ENCODE data around the gene PID1. TPM values are rescaled to one million over a fixed set of nuclear protein-coding genes. Genes with fewer than 3 reads are reported as not detected.

PID1 gene
- total RNA-seq, 1 donor from 2014 or later: 1.4 TPM

GRCh38 chr2:229230256-229230655 lies 40.8 kb downstream of the PID1 start:
- H3K27ac ChIP-seq: no peak overlapping the region
- Mint-ChIP-seq H3K27ac (no peak overlapping the region), H3K27me3 (ENCODE audit: insufficient read depth, low read depth) (no peaks in the 10 kb centered on the region), H3K4me1 (no peaks in the 10 kb centered on the region), H3K36me3 (no peaks in the 10 kb centered on the region), H3K4me3 (no peak overlapping the region), H3K9me3 (no peaks in the 10 kb centered on the region)
- H3F3A ChIP-seq (ENCODE audit: low read depth): no peaks in the 10 kb centered on the region
- H3K4me1 ChIP-seq: no peaks in the 10 kb centered on the region
- no peak overlapping the region for H3K4me3 ChIP-seq
- H4K20me1 ChIP-seq (ENCODE audit: low read depth): no peaks in the 10 kb centered on the region
- no peak overlapping the region for H3K4me2 ChIP-seq
- no peaks in the 10 kb centered on the region for H3K27me3 ChIP-seq
- TF ChIP-seq EZH2 (IDR thresholded peaks at IDR 0.05) (no peak), CTCF (IDR thresholded peaks at IDR 0.05) (no peak), EZH2phosphoT487 (IDR thresholded peaks at IDR 0.05) (no peak)
- no peak overlapping the region for H2AFZ ChIP-seq (replicated peaks)
- no peaks in the 10 kb centered on the region for H3K79me2 ChIP-seq (ENCODE audit: low read depth)
- no peaks in the 10 kb centered on the region for H3K9me3 ChIP-seq (ENCODE audit: low read depth)
- H3K9ac ChIP-seq: no peak overlapping the region
- H3K36me3 ChIP-seq: no peaks in the 10 kb centered on the region
- DNase-seq (ENCODE audit: low spot score): no peak

GRCh38 chr2:229226382-229226781 lies 44.7 kb downstream of the PID1 start:
- Histone ChIP-seq H4K20me1 (ENCODE audit: low read depth) (no peaks in the 10 kb centered on the region), H3K4me1 (no peaks in the 10 kb centered on the region), H3K9me3 (ENCODE audit: low read depth) (no peaks in the 10 kb centered on the region), H3K36me3 (no peaks in the 10 kb centered on the region), H3K79me2 (ENCODE audit: low read depth) (no peaks in the 10 kb centered on the region), H3K27me3 (no peaks in the 10 kb centered on the region), H2AFZ (replicated peaks) (no peak overlapping the region), H3K9ac (no peak overlapping the region), H3K4me3 (no peak overlapping the region), H3K27ac (no peak overlapping the region), H3F3A (ENCODE audit: low read depth) (no peaks in the 10 kb centered on the region), H3K4me2 (no peak overlapping the region)
- Mint-ChIP-seq H3K36me3 (no peaks in the 10 kb centered on the region), H3K4me3 (no peak overlapping the region), H3K27me3 (ENCODE audit: insufficient read depth, low read depth) (peaks cover 2% of the 10 kb centered on the region), H3K27ac (no peak overlapping the region), H3K9me3 (no peaks in the 10 kb centered on the region), H3K4me1 (no peaks in the 10 kb centered on the region)
- no peak for TF ChIP-seq EZH2 (IDR thresholded peaks at IDR 0.05)
- TF ChIP-seq CTCF (IDR thresholded peaks at IDR 0.05): no peak
- TF ChIP-seq EZH2phosphoT487 (IDR thresholded peaks at IDR 0.05): no peak
- no peak for DNase-seq (ENCODE audit: low spot score)

- no peak overlapping the region for H3K9ac ChIP-seq
- H3K36me3 Mint-ChIP-seq: no peaks in the 10 kb centered on the region
- no peaks in the 10 kb centered on the region for H3K79me2 ChIP-seq (ENCODE audit: low read depth)
- no peaks in the 10 kb centered on the region for H3K9me3 Mint-ChIP-seq
- no peaks in the 10 kb centered on the region for H3K9me3 ChIP-seq (ENCODE audit: low read depth)
- H2AFZ ChIP-seq (replicated peaks): no peak overlapping the region
- no peaks in the 10 kb centered on the region for H3K36me3 ChIP-seq
- no peaks in the 10 kb centered on the region for H4K20me1 ChIP-seq (ENCODE audit: low read depth)
- H3K4me1 Mint-ChIP-seq: no peaks in the 10 kb centered on the region
- H3K27ac Mint-ChIP-seq: no peak overlapping the region
- no peak overlapping the region for H3K4me2 ChIP-seq
- H3K27me3 Mint-ChIP-seq (ENCODE audit: insufficient read depth, low read depth): peaks cover 3% of the 10 kb centered on the region
- DNase-seq (ENCODE audit: low spot score): no peak
- H3K27ac ChIP-seq: no peak overlapping the region
- H3K4me3 ChIP-seq: no peak overlapping the region
- H3K27me3 ChIP-seq: no peaks in the 10 kb centered on the region
- H3K4me3 Mint-ChIP-seq: no peak overlapping the region
- H3K4me1 ChIP-seq: no peaks in the 10 kb centered on the region
- TF ChIP-seq EZH2 (IDR thresholded peaks at IDR 0.05) (no peak), CTCF (IDR thresholded peaks at IDR 0.05) (no peak)
- no peaks in the 10 kb centered on the region for H3F3A ChIP-seq (ENCODE audit: low read depth)
Observed at GRCh38 chr2:229223107-229223506, 48.0 kb downstream of the PID1 start.

- no peaks in the 10 kb centered on the region for H3K79me2 ChIP-seq (ENCODE audit: low read depth)
- Mint-ChIP-seq H3K27me3 (ENCODE audit: insufficient read depth, low read depth) (peaks cover 3% of the 10 kb centered on the region), H3K9me3 (no peaks in the 10 kb centered on the region), H3K27ac (no peak overlapping the region), H3K4me1 (no peaks in the 10 kb centered on the region), H3K4me3 (no peak overlapping the region), H3K36me3 (no peaks in the 10 kb centered on the region)
- no peak for DNase-seq (ENCODE audit: low spot score)
- no peaks in the 10 kb centered on the region for H4K20me1 ChIP-seq (ENCODE audit: low read depth)
- H3F3A ChIP-seq (ENCODE audit: low read depth): no peaks in the 10 kb centered on the region
- no peak overlapping the region for H3K4me3 ChIP-seq
- H3K9ac ChIP-seq: no peak overlapping the region
- no peaks in the 10 kb centered on the region for H3K27me3 ChIP-seq
- no peak overlapping the region for H2AFZ ChIP-seq (replicated peaks)
- no peak overlapping the region for H3K27ac ChIP-seq
- no peaks in the 10 kb centered on the region for H3K36me3 ChIP-seq
- H3K4me1 ChIP-seq: no peaks in the 10 kb centered on the region
- H3K4me2 ChIP-seq: no peak overlapping the region
- H3K9me3 ChIP-seq (ENCODE audit: low read depth): no peaks in the 10 kb centered on the region
- TF ChIP-seq EZH2 (IDR thresholded peaks at IDR 0.05): no peak
- TF ChIP-seq CTCF (IDR thresholded peaks at IDR 0.05): no peak
Observed at GRCh38 chr2:229221641-229222040, 49.4 kb downstream of the PID1 start.

Measured in neural progenitor cell (in vitro differentiated cells).